Natural killer cell (primary cell): ENCODE data around the gene PRRX2. TPM values are rescaled to one million over a fixed set of nuclear protein-coding genes. Genes with fewer than 3 reads are reported as not detected.
"Not testable (repeated sequence)": the region's sequence is repeated elsewhere in the genome, so short reads cannot be mapped to it uniquely, and the experiment has no call there.

Experiments
- ATAC-seq, 3 donors: fragments of 150-1000 bp in 2 of 3; fragments of 200-7000 bp in 1 of 3; cut with Tn5 transposase; 1 replicate in 1 of 3; 2 replicates in 2 of 3; pipeline ENCODE4 v1.10.0; 2021; ENCODE audit warnings: mild to moderate bottlenecking in 2 of 3, moderate library complexity in 2 of 3
- DNase-seq, 2 donors: peaks; one replicate each; pipeline versions ENCODE4 v3.0.0 to v3.0.0-alpha.2; 2013 to 2021; ENCODE audit warnings: mixed read lengths in 1 of 2
- H3K27ac ChIP-seq: one replicate; pipeline ENCODE4 v1.5.1; 2013; ENCODE audit warnings: mild to moderate bottlenecking, low read length
- H3K27me3 ChIP-seq: one replicate; pipeline ENCODE4 v1.6.1; 2013; ENCODE audit warnings: low read length; ENCODE audit not compliant: control insufficient read depth, insufficient read depth
- H3K36me3 ChIP-seq: one replicate; pipeline ENCODE4 v1.6.1; 2013; ENCODE audit warnings: low read length; ENCODE audit not compliant: control insufficient read depth, insufficient read depth
- H3K4me1 ChIP-seq: one replicate; pipeline ENCODE4 v1.6.1; 2013; ENCODE audit warnings: low read length; ENCODE audit not compliant: control insufficient read depth, insufficient read depth
- H3K4me3 ChIP-seq: one replicate; pipeline ENCODE4 v1.5.1; 2013; ENCODE audit warnings: low read length
- H3K9me3 ChIP-seq: one replicate; pipeline ENCODE4 v1.6.1; 2013; ENCODE audit warnings: low read length; ENCODE audit not compliant: control insufficient read depth, insufficient read depth
- H3K27ac Mint-ChIP-seq, 2 donors: one replicate each; pipeline ENCODE4 v1.8.0; 2022; ENCODE audit warnings: mild to moderate bottlenecking in 2 of 2, mixed read lengths in 2 of 2, moderate library complexity in 1 of 2
- H3K27me3 Mint-ChIP-seq, 2 donors: one replicate each; pipeline ENCODE4 v1.8.0; 2022; ENCODE audit warnings: low read depth in 2 of 2, mixed read lengths in 2 of 2
- H3K36me3 Mint-ChIP-seq: one replicate; pipeline ENCODE4 v1.8.0; 2022; ENCODE audit warnings: mixed read lengths
- H3K4me1 Mint-ChIP-seq, 2 donors: one replicate each; pipeline ENCODE4 v1.8.0; 2022; ENCODE audit warnings: mixed read lengths in 2 of 2
- H3K4me3 Mint-ChIP-seq: one replicate; pipeline ENCODE4 v1.8.0; 2022; ENCODE audit warnings: mild to moderate bottlenecking, moderate library complexity, mixed read lengths
- H3K9me3 Mint-ChIP-seq, 2 donors: one replicate each; pipeline ENCODE4 v1.8.0; 2022; ENCODE audit warnings: mixed read lengths in 2 of 2
- WGBS: methylation state at CpG from one replicate; pipeline ENCODE4 v1.1.7; 2013; ENCODE audit warnings: missing lambda C conversion rate; ENCODE audit not compliant: insufficient coverage; 5-methylcytosine and 5-hydroxymethylcytosine counted together
- intact Hi-C: fragments of 100-400 bp; cut with micrococcal nuclease; formaldehyde crosslinking; loops from one replicate; pipeline ENCODE4 v1.14.2; 2022
- total RNA-seq, 4 donors: library from RNA; stranded (reverse); fragments of 120-200 nt in 1 of 4; gene quantifications; one replicate each; pipeline versions ENCODE4 v1.2.3 to v1.2.4, GENCODE V29; 2013 to 2022
- TF ChIP-seq, protein P1 (sequence below): fragments of 200-600 bp; IDR thresholded peaks from one replicate; pipeline ENCODE4 v1.8.0; 2022; ENCODE audit warnings: antibody characterized with exemption

Gene PRRX2
- total RNA-seq, 3 donors from 2014 or later (not counting 1 experiment from before 2014, with no cell fraction given) = not detected

DNA sequence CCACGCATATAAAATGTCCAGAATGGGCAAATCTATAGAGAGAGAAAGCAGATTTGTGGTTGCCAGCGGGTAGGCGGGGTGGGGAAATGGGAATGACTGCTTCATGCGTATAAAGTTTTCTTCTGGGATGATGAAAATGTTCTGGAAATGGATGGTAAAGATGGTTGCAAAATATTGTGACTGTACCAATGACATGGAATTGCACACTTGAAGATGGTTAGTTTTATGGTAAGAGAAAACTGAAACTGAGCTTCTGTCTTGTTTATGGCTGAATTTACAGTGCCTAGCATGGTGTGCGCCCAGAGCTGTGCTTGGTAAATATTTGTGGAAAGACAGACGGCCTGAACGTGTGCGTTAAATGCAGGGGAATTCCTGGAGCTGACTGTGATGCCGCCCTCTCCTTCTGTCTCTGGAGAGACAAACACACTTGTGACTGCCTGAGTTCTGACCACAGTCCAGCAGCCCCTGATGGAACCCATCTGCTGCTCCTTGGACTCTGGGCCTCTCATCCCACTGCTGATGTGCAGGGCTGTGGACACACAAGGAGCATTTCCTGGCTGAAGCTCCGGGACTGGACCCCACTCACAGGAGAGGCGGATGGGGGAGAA is 96.0 kb downstream of the PRRX2 start:
- no peak for DNase-seq
- WGBS = 84% methylated on average over 11 of the region's 11 CpGs
- H3K27me3 Mint-ChIP-seq = peaks cover 0 to 11% of the 10 kb centered on the region in 2 donors
- H3K27me3 ChIP-seq = no peaks in the 10 kb centered on the region
- intact Hi-C loops = no loop called here
- TF ChIP-seq, protein P1, sequence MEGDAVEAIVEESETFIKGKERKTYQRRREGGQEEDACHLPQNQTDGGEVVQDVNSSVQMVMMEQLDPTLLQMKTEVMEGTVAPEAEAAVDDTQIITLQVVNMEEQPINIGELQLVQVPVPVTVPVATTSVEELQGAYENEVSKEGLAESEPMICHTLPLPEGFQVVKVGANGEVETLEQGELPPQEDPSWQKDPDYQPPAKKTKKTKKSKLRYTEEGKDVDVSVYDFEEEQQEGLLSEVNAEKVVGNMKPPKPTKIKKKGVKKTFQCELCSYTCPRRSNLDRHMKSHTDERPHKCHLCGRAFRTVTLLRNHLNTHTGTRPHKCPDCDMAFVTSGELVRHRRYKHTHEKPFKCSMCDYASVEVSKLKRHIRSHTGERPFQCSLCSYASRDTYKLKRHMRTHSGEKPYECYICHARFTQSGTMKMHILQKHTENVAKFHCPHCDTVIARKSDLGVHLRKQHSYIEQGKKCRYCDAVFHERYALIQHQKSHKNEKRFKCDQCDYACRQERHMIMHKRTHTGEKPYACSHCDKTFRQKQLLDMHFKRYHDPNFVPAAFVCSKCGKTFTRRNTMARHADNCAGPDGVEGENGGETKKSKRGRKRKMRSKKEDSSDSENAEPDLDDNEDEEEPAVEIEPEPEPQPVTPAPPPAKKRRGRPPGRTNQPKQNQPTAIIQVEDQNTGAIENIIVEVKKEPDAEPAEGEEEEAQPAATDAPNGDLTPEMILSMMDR = no peak
- ATAC-seq = no peak
- H3K4me3 ChIP-seq = no peak overlapping the region
- H3K27ac Mint-ChIP-seq = no peak overlapping the region
- H3K36me3 Mint-ChIP-seq = no peaks in the 10 kb centered on the region
- peaks cover 3% of the 10 kb centered on the region for H3K4me1 ChIP-seq
- H3K27ac ChIP-seq = no peak overlapping the region
- no peaks in the 10 kb centered on the region for H3K36me3 ChIP-seq
- H3K4me1 Mint-ChIP-seq = peaks cover 0 to 6% of the 10 kb centered on the region in 2 donors
- H3K9me3 ChIP-seq = no peaks in the 10 kb centered on the region
- no peaks in the 10 kb centered on the region for H3K9me3 Mint-ChIP-seq
- no peak overlapping the region for H3K4me3 Mint-ChIP-seq

DNA sequence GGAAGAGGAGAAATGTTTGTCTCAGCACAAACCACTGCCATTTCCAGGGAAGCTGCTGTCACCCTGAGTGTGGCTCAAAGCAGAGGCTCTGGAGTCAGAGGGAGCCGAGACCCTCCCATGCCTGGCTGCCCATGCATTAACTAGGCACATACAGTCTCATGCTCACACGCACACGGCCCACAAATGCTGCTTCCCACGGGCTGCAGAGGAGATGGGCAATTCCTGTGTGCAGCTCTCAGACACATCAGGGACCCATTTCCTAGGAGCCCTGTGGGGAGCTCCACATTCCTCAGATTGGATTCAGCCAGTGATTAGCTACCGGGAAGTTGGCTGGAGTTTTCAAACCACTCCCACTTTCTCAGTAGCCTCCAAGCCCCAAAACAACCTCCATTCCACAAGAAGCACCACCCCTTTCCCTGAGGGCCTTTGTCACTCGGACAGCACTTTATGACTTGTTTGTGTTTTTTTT is 96.5 kb downstream of the PRRX2 start:
- Mint-ChIP-seq H3K27ac (no peak overlapping the region), H3K4me1 (peaks cover 0 to 6% of the 10 kb centered on the region in 2 donors), H3K9me3 (no peaks in the 10 kb centered on the region), H3K36me3 (no peaks in the 10 kb centered on the region), H3K27me3 (peaks cover 0 to 11% of the 10 kb centered on the region in 2 donors), H3K4me3 (no peak overlapping the region)
- Histone ChIP-seq H3K4me1 (peaks cover 3% of the 10 kb centered on the region), H3K27me3 (no peaks in the 10 kb centered on the region), H3K4me3 (no peak overlapping the region), H3K27ac (no peak overlapping the region), H3K36me3 (no peaks in the 10 kb centered on the region), H3K9me3 (no peaks in the 10 kb centered on the region)
- DNase-seq (no peak), ATAC-seq (no peak)
- intact Hi-C loops = no loop called here
- WGBS = 73% methylated on average over 6 of the region's 6 CpGs
- TF ChIP-seq, protein P1 = no peak

DNA sequence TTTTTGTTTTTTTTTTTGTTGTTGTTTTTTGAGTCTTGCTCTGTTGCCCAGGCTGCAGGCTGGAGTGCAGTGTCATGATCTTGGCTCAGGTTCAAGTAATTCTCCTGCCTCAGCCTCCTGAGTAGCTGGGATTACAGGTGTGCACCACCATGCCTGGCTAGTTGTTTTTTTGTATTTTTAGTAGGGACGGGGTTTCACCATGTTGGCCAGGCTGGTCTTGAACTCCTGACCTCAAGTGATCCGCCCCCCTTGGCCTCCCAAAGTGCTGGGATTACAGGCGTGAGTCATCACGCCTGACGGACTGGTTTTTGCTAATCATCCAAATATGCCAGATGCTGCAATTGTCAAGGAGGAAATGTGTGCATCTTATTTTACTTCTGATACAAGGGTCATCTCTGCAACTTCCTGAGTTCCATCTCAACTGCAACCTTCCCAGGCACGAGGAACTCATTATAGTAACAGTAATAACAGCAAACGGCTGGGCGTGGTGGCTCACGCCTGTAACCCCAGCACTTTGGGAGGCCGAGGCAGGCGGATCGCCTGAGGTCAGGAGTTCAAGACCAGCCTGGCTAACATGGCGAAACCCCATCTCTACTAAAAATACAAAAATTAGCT is 97.0 kb downstream of the PRRX2 start:
- intact Hi-C loops, H3K36me3 Mint-ChIP-seq, H3K36me3 ChIP-seq, ATAC-seq, H3K27ac ChIP-seq, H3K9me3 ChIP-seq, DNase-seq, H3K4me3 ChIP-seq, H3K4me3 Mint-ChIP-seq, H3K27me3 ChIP-seq, H3K27ac Mint-ChIP-seq, H3K4me1 ChIP-seq, H3K4me1 Mint-ChIP-seq, H3K9me3 Mint-ChIP-seq: not testable (repeated sequence)
- WGBS = 79% methylated on average over 13 of the region's 13 CpGs
- peaks cover 0 to 11% of the 10 kb centered on the region in 2 donors for H3K27me3 Mint-ChIP-seq

DNA sequence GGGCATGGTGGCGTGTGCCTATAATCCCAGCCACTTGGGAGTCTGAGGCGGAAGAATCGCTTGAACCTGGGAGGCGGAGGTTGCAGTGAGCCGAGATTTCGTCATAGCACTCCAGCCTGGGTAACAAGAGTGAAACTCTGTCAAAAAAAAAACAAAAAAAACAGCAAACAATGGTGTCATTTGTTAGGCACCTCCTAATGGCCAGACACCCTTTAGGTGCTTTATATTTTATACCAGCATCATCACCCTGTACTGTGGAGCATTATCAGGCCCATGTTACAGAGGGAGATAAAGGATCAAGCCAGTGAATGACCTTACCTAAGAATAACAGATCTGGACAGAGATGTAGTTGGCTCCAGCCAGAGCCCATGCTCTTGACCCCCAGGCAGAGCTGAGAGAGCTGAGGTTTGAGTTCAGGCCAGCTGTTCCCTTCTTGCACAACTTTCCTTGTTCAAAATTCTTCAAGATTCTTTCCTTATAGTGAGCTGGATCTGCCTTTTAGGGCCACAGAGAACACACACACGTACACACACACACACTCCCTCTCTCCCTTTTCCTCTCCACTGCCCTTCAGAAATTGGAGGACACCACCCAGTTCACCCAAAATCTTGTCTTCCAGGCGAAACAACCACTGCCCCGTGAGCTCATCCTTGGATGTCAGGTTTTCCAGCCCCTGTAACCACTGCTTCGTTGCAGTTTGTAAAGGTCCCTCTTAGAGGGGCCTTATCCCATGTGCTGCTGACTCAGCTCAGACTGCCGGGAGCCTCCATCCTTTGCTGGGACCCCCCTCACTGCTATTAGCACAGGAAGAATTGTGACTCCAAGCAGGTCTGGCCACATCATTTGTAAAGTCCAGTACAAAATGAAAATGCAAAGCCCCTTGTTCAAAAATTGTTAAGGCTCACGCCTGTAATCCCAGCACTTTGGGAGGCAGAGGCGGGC is 97.8 kb downstream of the PRRX2 start:
- ATAC-seq (no peak), DNase-seq (no peak)
- 89% methylated on average over 13 of the region's 13 CpGs for WGBS
- Histone ChIP-seq H3K27me3 (no peaks in the 10 kb centered on the region), H3K4me3 (no peak overlapping the region), H3K9me3 (no peaks in the 10 kb centered on the region), H3K27ac (no peak overlapping the region), H3K36me3 (no peaks in the 10 kb centered on the region), H3K4me1 (no peaks in the 10 kb centered on the region)
- intact Hi-C loops = no loop called here
- H3K4me1 Mint-ChIP-seq = peaks cover 0 to 1% of the 10 kb centered on the region in 2 donors
- TF ChIP-seq, protein P1 = no peak
- H3K27ac Mint-ChIP-seq = no peak overlapping the region
- peaks cover 0 to 7% of the 10 kb centered on the region in 2 donors for H3K27me3 Mint-ChIP-seq
- no peaks in the 10 kb centered on the region for H3K36me3 Mint-ChIP-seq
- H3K9me3 Mint-ChIP-seq = no peaks in the 10 kb centered on the region
- H3K4me3 Mint-ChIP-seq = no peak overlapping the region
